ENCODE measurements around the gene WHAMM.

The WHAMM gene

DNA sequence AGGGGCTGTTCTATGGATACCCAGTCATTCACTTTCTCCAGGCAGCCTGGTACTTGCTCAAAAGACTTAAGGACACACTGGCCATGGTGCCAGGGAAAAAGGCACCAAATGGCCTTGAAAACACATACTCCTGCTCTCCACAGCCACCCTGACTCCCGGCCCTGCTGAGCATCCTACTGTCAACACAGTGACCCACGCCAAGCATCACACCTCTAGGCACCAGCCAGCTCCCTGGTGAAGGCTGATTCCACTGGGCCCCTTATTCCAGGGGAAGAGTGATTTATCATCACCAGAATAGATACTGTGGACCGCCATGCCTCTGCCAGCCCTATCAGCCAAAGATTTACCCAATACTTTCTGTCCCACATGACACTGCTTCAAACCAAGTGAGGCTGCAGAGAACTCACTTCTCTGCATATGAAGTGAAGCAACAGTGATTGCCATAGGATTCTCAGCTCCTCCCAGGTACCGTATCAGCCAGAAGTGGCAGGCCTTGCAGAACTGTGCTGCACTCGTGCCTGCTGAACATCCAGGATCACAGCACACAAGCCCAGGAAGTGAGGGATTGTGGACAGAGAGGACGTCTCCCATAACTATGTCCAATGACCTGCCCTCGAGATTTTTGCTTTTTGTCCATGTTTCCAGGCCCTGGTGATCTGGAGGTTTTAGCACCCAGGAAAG lies 63.7 kb downstream of the WHAMM start:
- DNase-seq (ENCODE audit: low read depth) = no peak
- TF ChIP-seq, protein P1, sequence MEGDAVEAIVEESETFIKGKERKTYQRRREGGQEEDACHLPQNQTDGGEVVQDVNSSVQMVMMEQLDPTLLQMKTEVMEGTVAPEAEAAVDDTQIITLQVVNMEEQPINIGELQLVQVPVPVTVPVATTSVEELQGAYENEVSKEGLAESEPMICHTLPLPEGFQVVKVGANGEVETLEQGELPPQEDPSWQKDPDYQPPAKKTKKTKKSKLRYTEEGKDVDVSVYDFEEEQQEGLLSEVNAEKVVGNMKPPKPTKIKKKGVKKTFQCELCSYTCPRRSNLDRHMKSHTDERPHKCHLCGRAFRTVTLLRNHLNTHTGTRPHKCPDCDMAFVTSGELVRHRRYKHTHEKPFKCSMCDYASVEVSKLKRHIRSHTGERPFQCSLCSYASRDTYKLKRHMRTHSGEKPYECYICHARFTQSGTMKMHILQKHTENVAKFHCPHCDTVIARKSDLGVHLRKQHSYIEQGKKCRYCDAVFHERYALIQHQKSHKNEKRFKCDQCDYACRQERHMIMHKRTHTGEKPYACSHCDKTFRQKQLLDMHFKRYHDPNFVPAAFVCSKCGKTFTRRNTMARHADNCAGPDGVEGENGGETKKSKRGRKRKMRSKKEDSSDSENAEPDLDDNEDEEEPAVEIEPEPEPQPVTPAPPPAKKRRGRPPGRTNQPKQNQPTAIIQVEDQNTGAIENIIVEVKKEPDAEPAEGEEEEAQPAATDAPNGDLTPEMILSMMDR (conservative IDR thresholded peaks at IDR 0.05; ENCODE audit: control insufficient read depth, insufficient read depth, low read depth, low read length) = no peak
- no peak overlapping the region for H3K4me3 ChIP-seq (ENCODE audit: control insufficient read depth, low read depth, low read length)

DNA sequence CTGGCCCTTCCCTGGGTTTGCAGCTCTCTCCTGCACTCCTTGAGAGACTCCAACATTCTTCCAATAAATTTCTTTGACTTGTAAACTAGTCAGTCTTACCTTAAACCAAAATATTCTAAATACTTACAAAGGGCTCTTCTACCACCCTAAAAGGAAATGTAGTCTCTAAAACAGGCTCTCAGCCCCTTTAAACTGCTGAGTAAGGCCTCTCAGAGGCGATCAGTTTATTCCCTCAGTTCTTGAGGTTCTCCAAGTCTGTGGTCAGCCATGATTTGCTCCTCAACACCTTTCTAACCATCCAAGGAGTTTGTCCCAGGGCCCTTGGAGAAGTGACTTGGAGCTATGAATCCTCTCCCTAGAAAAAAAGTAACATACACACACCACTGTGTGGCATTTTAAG lies 64.8 kb downstream of the WHAMM start:
- no peak for DNase-seq (ENCODE audit: low read depth)
- H3K4me3 ChIP-seq (ENCODE audit: control insufficient read depth, low read depth, low read length) = no peak overlapping the region
- TF ChIP-seq, protein P1 (conservative IDR thresholded peaks at IDR 0.05; ENCODE audit: control insufficient read depth, insufficient read depth, low read depth, low read length) = no peak

DNA sequence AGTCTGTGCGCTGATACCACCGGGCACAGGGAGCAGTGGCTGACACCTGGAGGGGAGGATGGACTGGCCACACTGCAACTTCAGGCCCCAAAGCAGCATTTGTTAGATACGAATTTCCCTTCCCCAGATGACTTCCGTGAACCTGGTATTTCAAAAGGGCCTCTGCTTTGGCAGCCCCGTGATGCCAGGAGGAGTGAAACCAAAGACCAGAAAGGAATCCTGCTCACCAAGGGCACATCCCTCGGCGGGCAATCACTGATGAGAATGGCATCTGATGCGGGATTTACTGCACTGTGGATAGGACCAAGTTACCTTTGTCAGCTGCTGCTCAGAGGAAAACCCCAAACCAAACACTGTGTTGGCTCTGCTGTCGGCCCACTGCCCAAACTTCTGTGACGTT lies 65.5 kb downstream of the WHAMM start:
- no peak for DNase-seq (ENCODE audit: low read depth)
- TF ChIP-seq, protein P1 (conservative IDR thresholded peaks at IDR 0.05; ENCODE audit: control insufficient read depth, insufficient read depth, low read depth, low read length) = no peak
- H3K4me3 ChIP-seq (ENCODE audit: control insufficient read depth, low read depth, low read length) = no peak overlapping the region

DNA sequence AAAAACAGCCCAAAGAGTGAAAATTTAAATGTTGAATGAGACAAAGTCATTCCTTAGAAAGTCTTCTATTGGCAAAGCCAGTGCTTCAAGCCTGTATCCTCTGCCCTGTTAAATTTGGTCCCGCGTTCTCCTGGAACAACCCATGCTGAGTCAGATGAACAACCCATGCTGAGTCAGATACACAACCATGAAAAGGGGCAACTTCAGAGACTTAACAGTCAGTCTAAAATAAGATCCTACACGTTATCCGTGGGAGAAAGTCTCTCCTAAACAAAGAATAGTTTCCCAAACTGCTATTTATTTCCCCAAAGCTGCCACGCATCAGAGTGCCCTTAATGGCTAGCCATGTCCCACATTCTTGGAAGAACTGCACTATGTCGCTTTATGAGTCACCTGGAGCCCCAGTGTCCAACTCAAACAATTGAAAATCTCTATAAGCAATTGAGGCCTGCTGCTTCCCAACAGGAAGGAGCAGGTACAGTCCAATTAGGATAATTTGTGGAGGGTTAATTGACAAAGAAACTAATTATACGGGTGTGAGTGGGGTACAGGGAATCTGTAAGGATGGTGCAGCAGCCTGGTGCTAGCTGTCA lies 66.1 kb downstream of the WHAMM start:
- TF ChIP-seq, protein P1 (conservative IDR thresholded peaks at IDR 0.05; ENCODE audit: control insufficient read depth, insufficient read depth, low read depth, low read length) = no peak
- H3K4me3 ChIP-seq (ENCODE audit: control insufficient read depth, low read depth, low read length) = no peak overlapping the region
- peak; percentile 81 for DNase-seq (ENCODE audit: low read depth)

DNA sequence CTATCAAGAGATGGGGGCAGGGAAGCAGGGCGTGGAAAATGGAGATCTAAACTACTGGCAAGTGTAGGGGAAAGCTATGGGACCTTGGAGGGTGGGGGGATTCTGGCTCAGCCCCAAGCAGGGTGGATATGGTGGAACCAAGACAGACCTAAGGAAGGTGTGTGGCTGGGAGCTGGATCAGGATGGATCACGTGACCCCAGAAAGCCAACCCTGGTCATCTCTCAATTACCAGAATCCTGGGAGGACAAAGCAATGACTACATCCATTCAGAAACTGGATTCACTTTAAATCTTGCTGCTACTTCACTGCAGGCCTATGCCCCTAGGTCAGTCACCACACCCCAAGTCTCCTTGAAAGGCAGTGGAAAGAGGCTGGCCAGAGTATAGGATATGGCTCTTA lies 68.4 kb downstream of the WHAMM start:
- H3K4me3 ChIP-seq (ENCODE audit: control insufficient read depth, low read depth, low read length) = no peak overlapping the region
- no peak for DNase-seq (ENCODE audit: low read depth)
- TF ChIP-seq, protein P1 (conservative IDR thresholded peaks at IDR 0.05; ENCODE audit: control insufficient read depth, insufficient read depth, low read depth, low read length) = no peak

DNA sequence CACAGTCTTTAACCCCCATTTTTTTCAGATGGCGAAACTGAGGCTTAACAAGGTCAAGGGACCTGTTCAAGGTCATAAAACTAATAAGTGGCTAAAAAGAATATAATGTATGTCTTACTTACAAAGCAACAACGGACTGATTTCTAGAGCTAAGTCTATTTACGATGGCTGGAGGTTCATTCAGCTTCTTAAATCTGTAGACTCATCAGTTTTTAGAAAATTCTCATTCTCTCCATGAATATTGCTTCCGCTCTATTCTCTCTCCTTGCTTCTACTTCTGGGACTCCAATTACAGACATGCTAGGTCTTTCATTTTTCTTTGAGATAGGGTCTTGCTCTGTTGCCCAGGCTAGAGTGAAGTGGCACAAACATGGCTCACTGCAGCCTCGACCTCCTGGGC lies 68.9 kb downstream of the WHAMM start:
- no peak overlapping the region for H3K4me3 ChIP-seq (ENCODE audit: control insufficient read depth, low read depth, low read length)
- DNase-seq (ENCODE audit: low read depth) = no peak
- TF ChIP-seq, protein P1 (conservative IDR thresholded peaks at IDR 0.05; ENCODE audit: control insufficient read depth, insufficient read depth, low read depth, low read length) = no peak

All from fibroblast of mammary gland (primary cell).